Fibroblast of lung (primary cell): Measurements from ENCODE around the gene PIGH. TPM values are rescaled to one million over a fixed set of nuclear protein-coding genes. Genes with fewer than 3 reads are reported as not detected.
A peak's percentile ranks its signal among the peaks of the same experiment; 100 is the strongest.
"Not testable (repeated sequence)": the region's sequence is repeated elsewhere in the genome, so short reads cannot be mapped to it uniquely, and the experiment has no call there.

Source experiments
- DNase-seq, 2 donors: peaks; one replicate each; pipeline versions ENCODE4 v3.0.0 to v3.0.0-alpha.2; 2010; ENCODE audit warnings: low read depth in 2 of 2
- H2AFZ ChIP-seq: 2 replicates; pipeline ENCODE4 v1.5.1; 2012; ENCODE audit warnings: low read length, control low read depth, inconsistent platforms
- H3K27ac ChIP-seq: 2 replicates; pipeline ENCODE4 v1.5.1; 2011; ENCODE audit warnings: low read length, control low read depth; ENCODE audit not compliant: insufficient read depth
- H3K27me3 ChIP-seq: 2 replicates; pipeline ENCODE4 v1.5.1; 2011; ENCODE audit warnings: mild to moderate bottlenecking, low read length; ENCODE audit not compliant: control insufficient read depth, insufficient read depth
- H3K36me3 ChIP-seq: 2 replicates; pipeline ENCODE4 v1.5.1; 2011; ENCODE audit warnings: low read length; ENCODE audit not compliant: control insufficient read depth, insufficient read depth
- H3K4me1 ChIP-seq: 2 replicates; pipeline ENCODE4 v1.5.1; 2011; ENCODE audit warnings: low read length; ENCODE audit not compliant: control insufficient read depth, insufficient read depth; ENCODE audit errors: extremely low read depth
- H3K4me2 ChIP-seq: 2 replicates; pipeline ENCODE4 v1.5.1; 2011; ENCODE audit warnings: low read length, control low read depth; ENCODE audit not compliant: insufficient read depth; ENCODE audit errors: extremely low read depth
- H3K4me3 ChIP-seq, 4 experiments: fragments of 200-600 bp in 1 of 4; sonication (generic) in 1 of 4; replicated peaks in 1 of 4; 2 replicates each; pipeline ENCODE4 v1.5.1; 2011 to 2016; ENCODE audit warnings: low read length in 4 of 4, low read depth in 3 of 4, mild to moderate bottlenecking in 3 of 4, control low read depth in 2 of 4, inconsistent platforms in 1 of 4, mixed read lengths in 1 of 4; ENCODE audit not compliant: insufficient read depth in 1 of 4; ENCODE audit errors: control extremely low read depth in 1 of 4
- H3K79me2 ChIP-seq: 2 replicates; pipeline ENCODE4 v1.5.1; 2012; ENCODE audit warnings: mild to moderate bottlenecking, low read length, inconsistent platforms; ENCODE audit not compliant: control insufficient read depth, insufficient read depth
- H3K9ac ChIP-seq: 2 replicates; pipeline ENCODE4 v1.5.1; 2011; ENCODE audit warnings: mild to moderate bottlenecking, low read length, control low read depth; ENCODE audit not compliant: insufficient read depth
- H3K9me3 ChIP-seq: 2 replicates; pipeline ENCODE4 v1.5.1; 2012; ENCODE audit warnings: low read depth, low read length; ENCODE audit not compliant: control insufficient read depth, insufficient read depth
- H4K20me1 ChIP-seq: 2 replicates; pipeline ENCODE4 v1.5.1; 2011; ENCODE audit warnings: low read length; ENCODE audit not compliant: control insufficient read depth, insufficient read depth; ENCODE audit errors: extremely low read depth
- CTCF ChIP-seq, 2 donors: IDR thresholded peaks in 1 of 2; conservative IDR thresholded peaks in 1 of 2; 1 replicate in 1 of 2; 2 replicates in 1 of 2; pipeline ENCODE4 v1.5.1; 2011 to 2012; ENCODE audit warnings: low read length in 2 of 2, control low read depth in 1 of 2, inconsistent platforms in 1 of 2, low read depth in 1 of 2, mild to moderate bottlenecking in 1 of 2
- EZH2 ChIP-seq: IDR thresholded peaks from 2 replicates; pipeline ENCODE4 v1.5.1; 2012; ENCODE audit warnings: low read length, control low read depth, mild to moderate bottlenecking; ENCODE audit errors: missing control alignments
- polyA plus RNA-seq, 2 donors: library from polyadenylated mRNA; depleted of rRNA in 1 of 2; stranded (reverse) in 1 of 2; unstranded in 1 of 2; fragments of >200 nt; gene quantifications; 2 replicates each; pipeline ENCODE4 v1.2.1, GENCODE V29; 2011 to 2012; ENCODE audit warnings: missing spikeins in 1 of 2
- total RNA-seq: library from RNA; depleted of rRNA; stranded (reverse); fragments of >200 nt; gene quantifications from 2 replicates; pipeline ENCODE4 v1.2.1, GENCODE V29; 2014

Gene PIGH
- total and polyA plus RNA-seq, 2 donors (not counting 1 experiment from before 2014, with no cell fraction given) = 12.7 to 15.6 TPM

- no peaks in the 10 kb centered on the region for H3K27me3 ChIP-seq
- no peak overlapping the region for H3K27ac ChIP-seq
- H3K36me3 ChIP-seq = no peaks in the 10 kb centered on the region
- H2AFZ ChIP-seq = no peak overlapping the region
- no peak overlapping the region for H3K4me3 ChIP-seq
- no peaks in the 10 kb centered on the region for H3K9me3 ChIP-seq
- no peaks in the 10 kb centered on the region for H4K20me1 ChIP-seq
- H3K4me1 ChIP-seq = peaks cover 7% of the 10 kb centered on the region
- no peaks in the 10 kb centered on the region for H3K79me2 ChIP-seq
- no peak for TF ChIP-seq CTCF (conservative IDR thresholded peaks at IDR 0.05 in 1 of 2, IDR thresholded peaks at IDR 0.05 in 1 of 2; ENCODE audit: low read depth in 1 of 2, low read length in 2 of 2)
- H3K9ac ChIP-seq = no peak overlapping the region
- DNase-seq = no peak
- H3K4me2 ChIP-seq = no peak overlapping the region
Observed at GRCh38 chr14:67627519-67627918, 27.5 kb upstream of the PIGH start.

DNA sequence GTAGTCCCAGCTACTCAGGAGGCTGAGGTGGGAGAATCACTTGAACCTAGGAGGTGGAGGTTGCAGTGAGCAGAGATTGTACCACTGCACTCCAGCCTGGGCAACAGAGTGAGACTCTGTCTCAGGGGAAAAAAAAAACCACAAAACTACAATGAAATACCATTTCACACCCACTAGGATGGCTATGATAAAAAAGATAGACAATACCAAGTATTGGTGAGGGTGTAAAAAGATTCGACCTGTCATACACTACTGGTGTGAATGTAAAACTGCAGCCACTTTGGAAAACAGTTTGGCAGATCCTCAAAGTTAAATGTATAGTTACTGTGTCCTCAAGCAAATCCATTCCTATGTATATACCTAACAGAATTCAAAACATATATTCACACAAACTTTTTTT, 26.1 kb upstream of the PIGH start:
- H3K4me3 ChIP-seq, H4K20me1 ChIP-seq, H3K4me1 ChIP-seq, DNase-seq, H3K36me3 ChIP-seq, H3K9me3 ChIP-seq, H3K27ac ChIP-seq, H3K4me2 ChIP-seq, H3K79me2 ChIP-seq, H2AFZ ChIP-seq, H3K9ac ChIP-seq, H3K27me3 ChIP-seq: not testable (repeated sequence)

DNA sequence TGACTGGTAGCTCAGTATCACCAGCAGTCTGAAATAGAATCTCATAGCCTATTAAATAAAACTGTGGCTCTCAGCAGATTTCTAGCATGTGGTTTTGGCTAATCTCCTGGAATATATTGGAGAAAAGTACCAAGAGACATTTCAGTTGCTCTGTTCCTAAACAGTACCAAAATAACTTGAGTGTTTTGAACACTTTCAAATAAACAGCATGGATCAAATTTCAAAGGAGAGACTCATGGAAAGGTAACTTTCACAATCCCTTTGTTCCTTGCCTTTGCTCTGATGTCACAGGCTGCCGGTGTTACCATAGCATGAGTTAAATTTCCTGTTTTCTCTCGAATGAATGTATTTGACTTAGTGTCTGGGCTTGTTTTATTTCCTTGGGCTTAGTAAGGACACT, 23.0 kb upstream of the PIGH start:
- Histone ChIP-seq H3K79me2 (no peaks in the 10 kb centered on the region), H2AFZ (peak overlapping the region; percentile 0), H4K20me1 (no peaks in the 10 kb centered on the region), H3K27me3 (no peaks in the 10 kb centered on the region), H3K9me3 (no peaks in the 10 kb centered on the region), H3K4me3 (no peak overlapping the region), H3K9ac (no peak overlapping the region), H3K36me3 (no peaks in the 10 kb centered on the region), H3K4me1 (peaks cover 13% of the 10 kb centered on the region), H3K27ac (peak overlapping the region; percentile 53), H3K4me2 (peak overlapping the region; percentile 15)
- DNase-seq = peak; percentile 48 to 57
- TF ChIP-seq CTCF (conservative IDR thresholded peaks at IDR 0.05 in 1 of 2, IDR thresholded peaks at IDR 0.05 in 1 of 2; ENCODE audit: low read depth in 1 of 2, low read length in 2 of 2) (no peak), EZH2 (no peak)
